ENCODE measurements around the gene WNT7B.

Gene WNT7B

DNA sequence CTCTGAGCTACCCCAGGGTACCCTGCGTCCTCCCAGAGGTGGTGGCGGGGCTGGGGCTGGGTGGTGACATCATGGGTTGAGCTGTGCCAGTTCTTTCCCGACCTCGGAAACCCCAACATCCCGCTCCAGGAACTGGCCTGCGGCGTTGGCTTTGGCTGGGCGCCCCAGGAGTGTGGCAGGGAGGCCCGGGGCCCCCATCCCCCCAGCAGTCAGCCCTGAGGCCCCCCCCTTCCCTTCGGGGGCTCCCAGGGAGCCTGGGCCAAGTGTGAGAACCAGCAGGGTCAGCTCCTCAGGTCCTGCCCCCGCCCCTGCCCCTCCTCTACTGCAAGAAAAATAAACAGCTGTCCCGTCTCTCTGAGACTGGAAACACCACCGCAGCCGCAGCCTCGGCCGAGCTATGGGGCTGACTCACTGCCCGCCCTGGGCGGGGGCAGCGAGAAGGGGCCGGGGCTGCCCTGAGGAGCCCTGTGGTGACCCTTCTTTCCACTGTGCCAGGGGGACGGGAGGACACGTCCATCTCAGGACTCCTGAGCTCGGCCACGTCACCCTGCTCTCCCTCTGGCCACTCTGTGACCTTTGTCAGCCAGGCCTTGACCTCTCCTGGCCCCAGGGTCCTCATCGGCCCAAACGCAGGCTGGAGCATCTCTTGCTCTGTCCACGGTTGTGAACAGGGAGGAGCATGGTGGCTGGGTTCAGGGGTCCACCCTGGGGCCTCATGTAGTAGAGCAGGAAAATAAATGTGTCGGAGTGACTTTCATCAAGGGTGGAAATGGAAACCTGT, 73.4 kb downstream of the WNT7B start:
- DNase-seq: no peak

DNA sequence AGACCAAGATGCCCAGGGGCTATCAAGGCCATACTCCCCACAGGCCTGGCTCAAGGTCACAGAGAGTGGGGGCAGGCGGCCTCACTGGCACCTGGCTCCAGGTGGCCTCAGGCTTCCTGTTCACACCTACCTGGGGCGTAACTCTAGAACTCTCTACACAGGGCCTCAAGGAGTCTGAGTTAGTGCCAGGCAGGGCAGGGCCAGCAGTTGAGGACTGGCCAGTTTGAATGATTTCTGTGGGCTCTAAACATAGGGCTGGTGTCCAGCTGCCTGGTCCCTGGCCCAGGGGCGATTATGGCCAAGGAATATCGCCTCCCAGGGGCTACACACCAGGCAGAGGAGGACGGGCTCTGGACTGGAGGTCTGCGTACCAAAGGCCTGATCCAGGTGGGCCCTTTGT, 79.2 kb downstream of the WNT7B start:
- no peak for DNase-seq

DNA sequence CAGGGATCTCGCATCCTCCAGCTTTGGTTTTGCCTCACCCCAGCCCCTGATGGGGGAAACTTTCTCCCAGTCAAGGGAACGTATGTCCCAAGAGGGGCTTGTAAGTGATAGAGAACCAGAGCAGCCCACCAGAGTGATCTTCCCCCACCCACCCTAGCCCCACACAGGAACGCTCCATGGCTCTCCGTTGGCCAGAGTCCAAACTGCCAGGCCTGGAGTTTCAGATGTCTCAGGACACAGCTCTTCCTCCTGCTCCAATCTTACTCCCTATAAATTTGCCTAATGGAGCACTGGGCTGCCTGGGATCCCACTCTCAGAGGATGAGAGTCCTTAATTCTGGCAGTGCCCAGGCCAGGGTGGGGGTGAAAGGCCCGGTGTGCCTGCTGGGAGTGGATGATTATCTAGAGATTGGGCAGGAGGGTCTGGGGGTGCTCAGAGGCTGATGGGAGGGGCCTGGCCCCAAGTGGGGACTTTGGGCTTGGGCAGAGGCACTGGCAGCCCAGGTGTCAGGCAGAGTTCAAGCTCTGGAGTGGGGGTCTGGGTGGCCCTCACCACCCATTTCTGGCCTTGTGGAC, 79.9 kb downstream of the WNT7B start:
- DNase-seq: no peak

DNA sequence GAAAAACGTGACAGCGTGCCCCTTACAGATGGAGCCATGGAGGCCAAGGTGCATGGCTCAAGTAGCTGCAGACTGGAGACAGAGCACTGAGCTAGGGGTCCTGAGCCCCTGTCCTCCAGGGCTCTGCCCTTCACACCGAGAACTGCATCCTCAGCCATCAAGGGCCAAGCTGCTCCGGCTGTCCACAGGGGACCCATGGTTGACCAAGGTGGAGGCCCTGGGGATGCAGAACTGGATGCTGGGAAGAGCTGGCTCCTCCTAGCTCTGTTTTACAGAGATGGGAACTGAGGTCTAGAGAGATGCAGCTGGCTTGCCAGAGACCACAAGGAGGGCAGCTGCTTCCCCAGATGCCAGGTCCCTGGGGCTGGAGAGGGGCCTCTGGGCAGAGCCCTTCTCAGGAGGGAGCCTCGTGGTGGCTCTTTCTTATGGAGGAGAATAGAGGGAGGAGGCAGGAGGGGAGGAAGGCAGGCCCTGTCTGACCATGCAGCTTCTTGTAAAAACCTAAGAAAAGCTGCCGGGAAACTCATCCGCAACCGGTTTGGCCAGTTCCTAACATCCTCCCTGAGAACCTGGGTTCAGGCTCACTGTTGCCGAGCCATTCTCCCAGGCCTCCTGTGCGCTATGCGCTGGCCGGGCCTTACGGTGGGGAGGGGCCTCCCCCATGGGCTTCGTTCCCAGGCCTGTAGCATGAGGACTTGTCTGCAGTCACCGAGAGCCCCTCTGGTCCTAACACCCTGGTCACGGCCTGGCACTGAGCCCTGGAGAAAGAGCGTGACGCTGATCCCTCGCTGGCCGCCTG, 80.6 kb downstream of the WNT7B start:
- DNase-seq: no peak

DNA sequence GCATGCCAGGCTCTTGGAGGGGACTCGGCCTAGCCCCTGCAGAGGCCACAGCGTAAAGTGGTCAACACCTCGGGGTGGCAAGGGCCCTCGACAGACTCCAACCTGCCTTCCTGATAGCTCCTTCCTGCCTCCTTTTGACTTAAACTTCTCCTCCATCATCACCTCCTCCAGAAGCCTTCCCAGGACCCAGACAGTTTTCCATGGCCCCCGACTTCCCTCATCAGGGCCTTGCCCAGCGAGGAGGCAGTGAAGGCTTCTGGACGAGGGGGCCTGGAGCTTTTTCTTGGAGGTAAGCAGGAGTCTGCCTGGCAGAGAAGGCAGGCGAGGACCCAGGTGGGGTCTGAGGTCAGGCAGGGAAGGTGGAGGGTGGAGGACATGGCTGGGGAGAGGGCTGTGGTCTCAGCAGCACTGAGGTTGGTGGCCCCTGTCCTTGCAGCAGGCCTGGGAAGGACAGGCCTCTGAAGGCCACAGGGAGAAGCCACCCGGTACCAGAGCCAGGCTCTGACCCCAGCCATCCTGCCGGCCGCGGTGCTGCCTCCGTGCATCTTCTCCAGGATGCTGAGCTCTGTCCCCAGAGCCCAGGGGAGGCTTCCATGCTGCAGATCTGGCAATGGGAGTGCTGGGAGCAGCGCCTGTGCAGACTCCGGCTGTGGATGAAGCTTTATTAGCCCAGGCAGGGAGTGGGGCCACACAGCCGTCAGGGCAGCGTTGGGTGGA, 81.4 kb downstream of the WNT7B start:
- DNase-seq: no peak

DNA sequence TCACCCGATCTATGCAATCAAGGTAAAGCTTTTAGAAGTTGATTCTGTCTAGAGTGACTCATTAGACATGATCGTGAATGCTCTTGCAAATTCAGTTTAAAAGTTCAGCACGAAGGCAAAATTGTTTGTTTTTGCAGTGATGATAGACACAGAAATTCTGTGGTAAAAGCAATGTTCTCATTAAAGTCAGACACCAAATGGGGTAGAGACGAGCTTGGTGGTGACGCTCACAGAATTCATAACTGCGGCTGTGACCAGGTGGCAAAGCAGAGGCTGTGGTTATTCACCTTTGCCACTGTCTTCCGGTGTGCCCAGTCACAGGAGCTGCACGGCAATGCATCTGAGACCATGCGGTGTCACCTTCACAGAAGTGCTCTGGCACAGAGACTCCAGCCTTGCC, 83.4 kb downstream of the WNT7B start:
- no peak for DNase-seq

DNA sequence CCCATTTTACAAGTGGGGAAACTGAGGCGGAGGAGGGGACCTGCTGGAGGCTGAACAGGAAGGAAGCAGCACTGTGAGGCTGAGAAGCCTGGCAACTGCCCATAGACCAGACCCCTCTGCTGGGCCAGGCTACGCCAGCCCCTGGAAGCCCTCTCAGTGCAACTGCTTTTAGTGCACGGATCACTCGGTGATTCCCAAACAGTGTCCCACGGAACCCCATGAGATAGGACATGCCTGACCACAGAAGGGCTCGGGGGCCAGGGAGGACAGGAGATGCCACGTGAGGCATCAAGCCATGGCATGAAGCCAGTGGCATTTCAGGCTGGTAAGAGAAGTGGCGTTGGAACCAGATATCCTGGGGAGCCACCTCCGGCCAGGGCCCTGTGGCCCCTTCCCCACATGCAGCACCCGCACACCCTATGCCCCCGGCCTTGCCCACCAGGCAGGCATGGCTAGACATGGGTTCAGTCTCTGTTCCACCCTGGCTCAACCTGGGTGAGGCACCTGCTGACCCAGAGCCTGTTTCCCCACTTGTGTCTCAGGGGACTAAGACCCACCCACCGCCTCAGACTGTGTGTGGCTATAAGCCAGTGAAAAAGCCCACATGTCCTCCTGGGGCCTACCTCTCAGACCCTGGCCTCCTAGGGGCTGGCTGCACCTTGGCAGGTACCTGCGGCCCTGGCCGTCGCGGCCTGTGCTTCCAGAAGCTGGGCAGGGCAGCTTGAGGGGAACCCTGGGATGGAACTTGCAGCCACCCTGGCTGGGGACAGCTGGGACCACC, 84.1 kb downstream of the WNT7B start:
- DNase-seq: no peak

DNA sequence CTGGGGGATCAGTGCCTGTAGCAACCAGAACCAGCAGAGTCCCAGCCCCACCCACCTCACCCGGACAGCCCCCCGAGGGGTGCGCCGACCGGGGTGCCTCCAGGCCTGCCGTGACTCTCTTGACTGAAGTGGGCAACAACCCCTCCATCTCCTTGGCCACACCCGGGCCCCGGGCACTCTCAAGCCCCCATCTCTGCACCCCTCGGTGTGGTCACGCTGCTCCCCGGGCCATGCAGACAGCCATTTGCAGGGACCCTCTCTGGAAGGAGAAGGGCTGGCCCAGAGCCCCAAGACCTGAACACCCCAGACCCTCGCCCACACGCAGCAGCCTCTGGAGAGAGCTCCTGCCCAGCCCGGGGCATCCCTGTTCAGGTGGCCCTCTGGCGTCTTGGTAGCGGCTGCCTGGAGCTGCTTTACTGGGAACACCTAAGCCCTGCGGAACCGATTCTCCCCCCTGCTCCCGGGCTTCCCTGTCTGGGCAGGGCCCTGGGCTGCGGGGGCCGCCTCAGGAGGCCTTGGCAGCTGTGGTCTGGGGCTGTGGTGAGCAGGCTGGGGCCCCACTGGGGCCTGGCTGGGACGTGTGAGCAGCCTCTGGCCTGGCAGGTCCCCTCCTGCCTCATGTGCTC, 84.9 kb downstream of the WNT7B start:
- no peak for DNase-seq

DNA sequence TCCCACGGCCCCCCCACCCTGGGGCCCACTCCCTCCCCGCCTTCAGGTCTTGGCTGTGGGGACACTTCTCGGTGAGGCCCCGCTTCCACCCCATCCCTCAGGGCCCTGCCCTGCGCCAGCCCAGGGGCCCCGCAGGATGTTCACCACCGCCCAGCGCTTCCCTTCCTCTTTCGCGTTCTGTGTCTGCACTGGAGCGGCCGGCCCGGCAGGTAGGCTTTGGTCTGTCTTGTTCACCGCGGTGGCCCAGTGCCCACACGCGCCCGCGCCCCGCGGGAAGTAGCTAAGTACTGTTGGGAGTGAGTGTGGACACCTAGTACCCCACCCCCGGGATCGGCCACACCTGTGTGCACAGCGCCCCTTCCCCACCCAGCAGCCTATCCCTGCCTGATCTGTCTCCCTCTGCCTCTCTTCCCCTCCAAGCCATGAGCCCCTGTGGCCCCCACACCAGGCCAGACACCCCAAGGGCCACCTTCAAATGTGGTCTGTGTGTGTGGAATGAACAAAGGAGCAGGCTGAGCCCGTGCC, 85.4 kb downstream of the WNT7B start:
- DNase-seq: no peak

DNA sequence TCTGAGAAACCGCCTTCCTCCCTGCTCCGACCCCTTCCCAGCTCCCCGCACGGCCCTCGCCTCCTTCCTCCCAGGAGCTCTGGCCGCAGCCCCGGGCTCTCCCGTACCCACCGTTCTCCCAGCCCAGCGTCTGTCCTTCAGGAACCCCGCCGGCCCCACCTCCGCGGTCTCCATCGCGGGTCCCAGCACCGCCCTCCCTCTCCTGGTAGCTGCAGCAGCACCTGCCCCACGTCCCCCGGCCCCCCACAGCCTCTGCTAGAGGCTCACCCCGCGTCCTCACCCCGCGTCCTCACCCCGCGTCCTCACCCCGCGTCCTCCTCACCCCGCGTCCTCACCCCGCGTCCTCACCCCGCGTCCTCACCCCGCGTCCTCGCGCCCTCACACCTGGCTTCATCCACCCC, 85.9 kb downstream of the WNT7B start:
- no peak for DNase-seq

DNA sequence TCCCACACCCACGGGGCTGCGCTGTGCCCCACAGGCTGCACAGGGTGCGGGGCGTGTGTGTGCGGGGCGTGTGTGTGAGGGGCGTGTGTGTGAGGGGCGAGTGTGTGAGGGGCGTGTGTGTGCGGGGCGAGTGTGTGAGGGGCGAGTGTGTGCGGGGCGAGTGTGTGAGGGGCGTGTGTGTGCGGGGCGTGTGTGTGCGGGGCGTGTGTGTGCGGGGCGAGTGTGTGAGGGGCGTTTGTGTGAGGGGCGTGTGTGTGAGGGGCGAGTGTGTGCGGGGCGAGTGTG, 86.7 kb downstream of the WNT7B start:
- no peak for DNase-seq

DNA sequence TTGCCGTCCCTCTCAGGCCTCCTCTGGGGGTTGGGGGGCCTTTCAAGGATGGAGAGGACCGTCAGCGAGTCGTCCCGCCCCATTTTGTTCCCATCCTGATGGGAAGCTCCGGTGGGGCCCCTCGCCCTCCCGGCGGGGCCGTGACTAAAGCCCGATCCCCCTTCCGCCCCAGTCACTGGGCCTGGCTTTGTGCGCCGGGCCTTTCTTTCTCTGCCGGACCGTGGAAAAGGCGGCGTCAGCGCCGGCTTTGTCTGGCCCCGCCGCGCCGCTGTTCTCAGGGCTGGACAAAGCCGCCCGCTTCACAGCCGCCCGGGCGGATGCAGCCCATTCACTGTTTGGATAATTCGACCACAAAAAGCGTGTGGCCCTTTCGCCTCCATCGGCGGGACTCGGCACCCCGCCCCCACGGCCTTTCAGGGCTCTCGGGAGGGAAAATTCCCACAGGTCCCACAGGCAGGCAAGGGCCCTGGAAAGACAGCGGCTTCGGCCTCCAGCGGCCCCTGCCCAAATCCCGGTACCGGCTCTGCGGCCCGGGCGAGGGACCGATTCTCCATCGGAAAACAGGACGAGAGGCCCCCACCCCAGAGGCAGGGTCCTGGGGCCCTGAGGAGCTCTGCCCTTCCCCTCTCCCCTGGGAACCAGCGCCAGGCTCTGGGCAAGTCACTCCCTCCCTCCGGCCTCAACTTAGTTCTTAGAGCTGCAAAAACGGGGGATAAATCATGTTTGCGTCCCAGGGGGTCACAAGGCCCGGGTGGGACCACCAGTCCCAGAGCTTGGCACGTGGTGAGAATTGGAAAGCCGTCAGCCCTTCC, 87.2 kb downstream of the WNT7B start:
- DNase-seq: no peak

DNA sequence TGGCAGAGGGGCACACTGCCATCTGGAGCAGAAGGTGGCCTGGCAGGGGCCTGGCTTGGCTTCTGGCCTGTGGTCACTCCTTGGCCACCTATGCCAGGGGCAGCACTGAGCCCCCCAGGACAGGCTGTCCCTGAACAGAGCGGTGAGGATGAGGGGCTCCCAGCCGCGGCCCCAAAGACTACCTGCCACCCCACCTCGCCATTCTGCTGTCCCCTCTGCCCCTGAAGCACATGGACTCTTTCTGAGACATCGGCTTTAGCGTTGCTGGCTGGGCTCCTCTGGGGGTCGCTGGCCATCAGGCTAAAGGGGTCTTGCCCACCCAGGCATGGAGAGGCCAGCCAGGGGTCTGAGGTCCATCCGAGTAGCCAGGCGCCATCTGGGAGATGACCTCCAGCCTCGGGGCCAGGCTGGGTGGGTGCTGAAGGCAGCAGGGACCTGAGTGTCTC, 87.8 kb downstream of the WNT7B start:
- DNase-seq: no peak

DNA sequence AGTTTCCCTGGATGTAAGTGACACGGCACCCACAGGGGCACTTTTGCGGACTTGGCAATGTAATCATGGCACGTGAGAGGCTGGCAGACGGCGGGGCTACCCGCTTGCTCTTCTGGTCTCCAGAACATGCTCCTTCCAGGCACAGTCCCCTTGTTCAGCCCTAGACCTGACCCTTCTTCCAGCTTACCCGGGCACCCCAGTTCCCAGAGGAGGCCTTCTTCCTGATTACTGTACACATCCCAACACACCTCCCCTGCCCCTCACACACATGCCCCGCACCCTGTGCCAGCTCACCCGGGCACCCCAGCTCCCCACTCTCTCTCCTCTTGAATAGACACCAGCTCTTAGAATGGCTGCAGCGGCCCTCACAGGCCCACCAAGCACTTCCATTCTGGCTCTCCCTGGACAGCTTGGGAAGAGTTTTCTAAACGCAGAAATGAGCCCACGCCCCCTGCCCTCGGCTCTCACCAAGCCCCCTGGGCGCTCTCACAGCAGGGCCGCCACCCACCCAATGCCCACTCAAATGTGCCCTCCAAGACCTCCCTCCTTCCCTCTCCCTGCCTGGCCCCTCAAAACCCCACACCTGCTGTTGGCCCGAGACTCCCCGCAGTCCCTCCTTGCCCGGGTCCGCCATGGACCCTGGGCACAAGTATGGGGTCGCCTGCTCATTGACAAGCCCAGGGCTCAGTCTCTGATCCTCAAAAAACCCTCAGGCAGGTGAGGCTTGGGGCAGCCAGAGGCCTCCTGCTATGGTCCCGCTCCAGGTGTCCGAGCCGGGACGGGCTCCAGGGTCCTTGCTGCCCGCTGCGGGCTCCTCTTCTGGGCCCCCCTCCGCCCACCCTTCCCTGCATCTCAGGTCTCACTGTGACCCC, 88.5 kb downstream of the WNT7B start:
- DNase-seq: no peak

DNA sequence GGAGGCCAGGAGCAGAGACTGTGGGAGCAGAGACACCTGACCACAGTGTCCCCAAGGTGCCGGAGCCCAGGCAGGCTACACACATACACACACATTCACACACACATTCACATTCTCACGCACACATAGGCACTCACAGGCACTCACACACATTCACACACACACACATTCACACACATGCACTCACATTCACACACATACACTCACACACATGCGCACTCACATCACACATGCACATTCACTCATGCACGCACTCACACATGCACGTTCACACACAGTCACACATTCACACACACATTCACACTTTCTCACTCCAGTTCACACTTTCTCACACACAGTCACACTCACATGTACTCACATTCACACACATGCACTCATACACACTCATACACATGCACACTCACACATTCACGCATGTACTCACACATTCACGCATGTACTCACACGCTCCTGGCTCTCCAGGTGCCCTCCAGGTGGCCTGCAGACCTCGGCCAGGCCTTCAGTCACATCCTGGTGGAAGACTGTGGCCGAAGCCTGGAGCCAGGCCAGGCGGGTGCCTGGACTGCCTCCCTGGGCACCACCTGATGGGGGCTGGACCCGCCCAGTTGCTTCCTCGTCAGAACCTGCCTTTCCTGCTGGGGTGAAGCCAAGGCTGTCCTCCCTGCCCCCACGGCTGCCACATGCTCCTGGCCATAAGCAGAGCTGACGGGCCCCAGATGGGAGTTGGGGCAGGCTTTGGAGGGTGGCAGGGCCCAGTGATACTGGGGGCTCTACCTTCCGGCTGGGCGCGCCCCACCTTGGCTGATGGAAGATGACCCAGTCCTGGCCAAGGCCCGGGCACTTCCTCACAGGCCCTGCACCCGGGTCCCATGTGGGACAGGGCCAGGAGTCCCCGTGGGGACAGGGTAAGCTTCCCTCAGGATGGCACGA, 89.5 kb downstream of the WNT7B start:
- no peak for DNase-seq

DNA sequence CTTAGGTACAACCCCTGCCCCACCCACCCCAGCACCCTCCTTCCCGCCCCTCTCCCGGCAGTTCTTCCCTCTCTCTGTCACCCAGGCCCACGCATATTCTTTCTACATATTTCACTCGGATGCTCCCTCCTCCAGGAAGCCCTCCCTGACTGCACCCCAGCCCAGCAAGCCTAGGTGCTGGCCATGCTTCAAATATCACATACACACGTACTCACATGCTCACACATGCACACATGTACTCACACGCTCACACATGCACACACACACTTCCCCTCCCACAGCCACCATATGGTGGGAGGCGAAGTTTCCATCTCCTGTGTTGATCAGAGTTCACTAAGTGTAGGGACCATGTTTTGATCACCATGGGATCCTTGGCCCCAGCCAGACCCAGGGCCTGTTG, 90.4 kb downstream of the WNT7B start:
- no peak for DNase-seq

DNA sequence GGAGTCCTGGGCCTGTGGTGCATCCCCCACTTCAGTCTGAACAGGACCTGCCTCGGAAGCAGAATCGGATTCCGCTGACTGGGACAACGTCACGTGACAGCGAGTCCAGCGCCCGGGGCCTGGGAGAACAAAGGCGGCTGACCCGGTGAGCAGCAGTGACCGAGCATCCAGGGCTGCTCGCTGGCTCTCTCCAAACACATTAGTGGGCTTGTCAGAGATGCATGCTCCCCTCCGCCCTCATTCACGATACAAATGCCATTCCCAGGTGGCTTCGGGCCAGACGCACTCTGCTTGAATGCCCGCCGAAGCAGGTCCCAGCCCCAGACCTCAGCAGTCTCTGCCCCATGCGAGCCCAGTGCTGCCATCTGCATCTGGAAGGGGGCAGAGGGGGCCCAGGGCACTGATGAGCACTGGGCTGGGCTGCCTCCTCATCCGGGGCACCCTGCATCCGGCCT, 91.0 kb downstream of the WNT7B start:
- DNase-seq: no peak

DNA sequence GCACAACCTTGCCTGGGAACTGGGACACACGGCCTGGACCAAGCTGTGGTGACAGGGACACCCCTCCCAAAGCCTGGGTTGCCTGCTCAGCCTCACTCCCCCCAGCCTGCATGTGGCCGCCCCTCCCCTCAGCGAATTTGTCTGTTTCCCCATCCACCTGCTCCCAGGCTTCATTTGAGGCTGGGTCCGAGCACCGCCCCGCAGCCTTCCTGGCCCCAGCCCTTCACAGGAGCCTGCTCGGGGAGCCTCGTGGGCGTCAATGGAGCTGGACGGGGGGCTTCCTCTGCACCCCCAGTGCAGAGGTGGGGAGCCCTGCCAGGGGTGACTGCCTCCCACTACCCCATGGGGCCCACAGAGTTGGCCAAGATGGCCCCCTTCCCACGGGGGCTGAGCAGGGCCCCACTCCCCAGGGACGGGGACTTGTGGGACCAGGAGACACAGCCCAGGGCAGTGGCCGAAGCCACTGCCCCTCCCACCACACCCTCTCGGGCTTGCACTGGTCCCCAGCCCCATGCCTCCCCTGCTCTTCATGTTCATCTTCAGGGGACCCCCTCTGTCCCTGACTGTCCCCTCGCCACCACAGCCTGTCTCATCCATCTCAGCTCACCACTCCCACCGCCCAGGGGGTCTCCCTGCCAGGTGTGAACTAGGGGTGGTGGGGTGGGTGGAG, 91.7 kb downstream of the WNT7B start:
- DNase-seq: no peak
